ENCODE data around the gene TAL1.

GRCh38 chr1:47205918-47206317 is 26.1 kb downstream of the TAL1 start:
- TF ChIP-seq DPF2 (CRISPR knock-in tag; IDR thresholded peaks at IDR 0.05; ENCODE audit: borderline replicate concordance, low read depth) (no peak), JUND (CRISPR knock-in tag; IDR thresholded peaks at IDR 0.05) (no peak), RAD21 (CRISPR knock-in tag; IDR thresholded peaks at IDR 0.05) (no peak), RFX3 (CRISPR knock-in tag; IDR thresholded peaks at IDR 0.05) (no peak), CTCF (CRISPR knock-in tag; IDR thresholded peaks at IDR 0.05) (no peak), CBFB (CRISPR knock-in tag; IDR thresholded peaks at IDR 0.05) (no peak)
